WTC11 (cell line): ENCODE results near the gene GDF7. TPM values are rescaled to one million over a fixed set of nuclear protein-coding genes. Genes with fewer than 3 reads are reported as not detected.

Source experiments
- ATAC-seq: fragments of 200-7000 bp; cut with Tn5 transposase; 2 replicates; pipeline ENCODE4 v1.10.0; 2021; ENCODE audit warnings: mild to moderate bottlenecking, moderate library complexity
- CTCF ChIA-PET: fragments of 300-600 bp; sonication (Branson Sonifier 250); formaldehyde crosslinking; loops from one replicate; lab custom pipeline; 2021; ENCODE audit warnings: antibody characterized with exemption; lab: Charles Lee
- POLR2A ChIA-PET: fragments of 350-600 bp; sonication (Branson Sonifier 250); formaldehyde crosslinking; loops from one replicate; lab custom pipeline; 2021; ENCODE audit warnings: antibody characterized with exemption; lab: Charles Lee
- DNase-seq: peaks from one replicate; pipeline ENCODE4 v3.0.0; 2021; ENCODE audit warnings: low spot score
- H3K27ac Mint-ChIP-seq: 2 replicates; pipeline ENCODE4 v1.8.0; 2021; ENCODE audit warnings: mixed read lengths
- H3K27me3 Mint-ChIP-seq: 2 replicates; pipeline ENCODE4 v1.8.0; 2021; ENCODE audit warnings: low read depth, mild to moderate bottlenecking, moderate library complexity, mixed read lengths
- H3K36me3 Mint-ChIP-seq: 2 replicates; pipeline ENCODE4 v1.8.0; 2021; ENCODE audit warnings: mixed read lengths
- H3K4me1 Mint-ChIP-seq: 2 replicates; pipeline ENCODE4 v1.8.0; 2022; ENCODE audit warnings: mixed read lengths
- H3K4me3 Mint-ChIP-seq: 2 replicates; pipeline ENCODE4 v1.8.0; 2021; ENCODE audit warnings: mild to moderate bottlenecking, moderate library complexity, mixed read lengths
- H3K9me3 Mint-ChIP-seq: 2 replicates; pipeline ENCODE4 v1.8.0; 2021; ENCODE audit warnings: mixed read lengths
- ATF1 ChIP-seq: sonication (generic); formaldehyde crosslinking; IDR thresholded peaks from 2 replicates; pipeline ENCODE4 v1.8.1; 2023; ENCODE audit warnings: mild to moderate bottlenecking, moderate library complexity, missing genetic modification reagents
- CBFB ChIP-seq: sonication (generic); formaldehyde crosslinking; IDR thresholded peaks from 2 replicates; pipeline ENCODE4 v1.8.1; 2022; ENCODE audit warnings: mild to moderate bottlenecking, low read depth, missing genetic modification reagents
- CTCF ChIP-seq: fragments of 200-600 bp; IDR thresholded peaks from 2 replicates; pipeline ENCODE4 v1.8.0; 2022; ENCODE audit warnings: antibody characterized with exemption
- E2F4 ChIP-seq: sonication (generic); formaldehyde crosslinking; IDR thresholded peaks from 2 replicates; pipeline ENCODE4 v1.8.1; 2022; ENCODE audit warnings: low read depth, mild to moderate bottlenecking, moderate library complexity, missing genetic modification reagents, borderline replicate concordance
- FOXK1 ChIP-seq: sonication (generic); formaldehyde crosslinking; IDR thresholded peaks from 2 replicates; pipeline ENCODE4 v1.8.0; 2022; ENCODE audit warnings: mild to moderate bottlenecking, moderate library complexity, missing genetic modification reagents
- FOXP1 ChIP-seq: sonication (generic); formaldehyde crosslinking; IDR thresholded peaks from 2 replicates; pipeline ENCODE4 v1.8.0; 2022; ENCODE audit warnings: missing genetic modification reagents, mild to moderate bottlenecking, moderate library complexity, borderline replicate concordance
- GABPB1 ChIP-seq: sonication (generic); formaldehyde crosslinking; IDR thresholded peaks from 2 replicates; pipeline ENCODE4 v1.8.1; 2023; ENCODE audit warnings: mild to moderate bottlenecking, missing genetic modification reagents
- MYBL2 ChIP-seq: sonication (generic); formaldehyde crosslinking; IDR thresholded peaks from 2 replicates; pipeline ENCODE4 v1.8.1; 2023; ENCODE audit warnings: mild to moderate bottlenecking, moderate library complexity, missing genetic modification reagents
- NFE2L1 ChIP-seq: sonication (generic); formaldehyde crosslinking; IDR thresholded peaks from 2 replicates; pipeline ENCODE4 v1.8.1; 2023; ENCODE audit warnings: missing genetic modification reagents
- STAT6 ChIP-seq: sonication (generic); formaldehyde crosslinking; conservative IDR thresholded peaks from 2 replicates; pipeline ENCODE4 v1.8.1; 2023; ENCODE audit warnings: mild to moderate bottlenecking, low read depth, missing genetic modification reagents, moderate library complexity
- ZNF396 ChIP-seq: fragments of 250-450 bp; sonication (Bioruptor Pico); IDR thresholded peaks from 2 replicates; pipeline ENCODE4 v1.8.0; 2021; ENCODE audit warnings: mild to moderate bottlenecking, moderate library complexity, borderline replicate concordance
- ZNF423 ChIP-seq: fragments of 250-450 bp; sonication (Bioruptor Pico); IDR thresholded peaks from 2 replicates; pipeline ENCODE4 v2.1.2; 2022; ENCODE audit warnings: mild to moderate bottlenecking, moderate library complexity
- ZNF512 ChIP-seq: sonication (generic); formaldehyde crosslinking; IDR thresholded peaks from 2 replicates; pipeline ENCODE4 v1.8.1; 2022; ENCODE audit warnings: missing genetic modification reagents, borderline replicate concordance
- total RNA-seq: library from RNA; stranded (reverse); gene quantifications from 3 replicates; pipeline ENCODE4 v1.2.3, GENCODE V29; 2021
- TF ChIP-seq, protein P1 (sequence below): fragments of 250-450 bp; sonication (Bioruptor Pico); IDR thresholded peaks from 2 replicates; pipeline ENCODE4 v1.9.0; 2021; ENCODE audit warnings: mild to moderate bottlenecking

Gene GDF7
- total RNA-seq, 1 experiment from 2014 or later = 0.55 TPM

GRCh38 chr2:20641123-20641985 is 25.6 kb upstream of the GDF7 start:
- POLR2A ChIA-PET = interaction anchor here (1.2 to 1.8 kb wide), 2 partner anchors 194 kb away, joined by 5 to 20 read pairs; partner anchors contain the start of gene RHOB

DNA sequence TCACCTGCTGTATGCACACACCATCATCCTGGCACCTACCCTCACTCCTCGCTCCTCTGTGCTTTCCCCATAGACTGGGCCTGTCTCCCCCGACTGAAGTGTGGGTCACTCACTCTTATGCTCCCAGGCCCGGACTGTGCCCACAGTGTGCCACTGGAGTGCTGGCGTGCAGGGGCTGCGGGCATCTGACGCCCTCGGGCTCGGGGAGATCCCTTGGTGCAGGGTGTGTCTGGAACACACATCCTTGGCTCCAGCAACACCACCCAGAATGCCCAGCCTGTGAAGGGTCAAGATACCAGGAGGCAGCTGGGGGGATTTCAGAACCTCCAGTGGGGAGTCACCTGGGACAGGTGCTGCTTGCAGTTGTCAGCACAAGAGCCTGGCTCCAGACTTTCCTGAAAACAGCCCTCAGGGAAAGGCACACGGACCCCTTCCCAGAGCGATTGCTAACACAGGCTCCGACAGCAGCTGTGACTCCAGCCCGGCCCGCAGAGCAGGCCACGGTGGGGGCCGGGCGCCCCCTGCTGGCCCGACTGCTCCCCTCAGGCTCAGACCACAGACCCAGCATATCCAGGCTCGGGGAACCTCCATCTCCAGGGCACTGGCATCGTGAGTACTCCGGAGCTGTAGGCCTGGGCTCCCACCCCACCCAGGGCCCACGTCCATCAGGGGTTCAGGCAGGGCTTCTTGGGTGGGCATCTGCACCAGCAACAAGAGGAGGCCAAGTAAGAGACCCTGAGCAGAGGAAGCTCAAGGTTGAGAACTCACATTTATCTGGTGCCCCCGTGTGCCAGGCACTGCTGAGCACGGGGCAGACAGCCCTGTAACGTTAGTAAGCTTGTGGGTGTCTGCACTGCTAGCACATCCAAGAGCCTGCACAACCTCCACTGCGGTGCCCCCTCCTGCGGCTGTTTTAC is 24.6 kb upstream of the GDF7 start:
- H3K4me1 Mint-ChIP-seq = no peaks in the 10 kb centered on the region
- H3K27me3 Mint-ChIP-seq = no peaks in the 10 kb centered on the region
- ATAC-seq = peak; percentile 97
- DNase-seq = peak; percentile 80
- ChIA-PET CTCF (interaction anchor here (0.6 to 3.5 kb wide), 55 partner anchors 9 to 417 kb away, joined by 3 to 52 read pairs (median 6); partner anchors contain the start of genes GDF7, HS1BP3 and RHOB), POLR2A (interaction anchor here (0.5 to 1.8 kb wide), 4 partner anchors 195 to 231 kb away, joined by 3 to 20 read pairs (median 5); partner anchors contain the start of gene RHOB)
- TF ChIP-seq FOXP1 (CRISPR knock-in tag) (0 out of 2 replicates have a peak, but pooled peaks have one; percentile 24), CTCF (peak; percentile 93), MYBL2 (no peak), GABPB1 (CRISPR knock-in tag) (peak; percentile 28; the same call in 1 of the 2 replicates), ZNF423 (no peak), E2F4 (no peak), STAT6 (no peak), FOXK1 (CRISPR knock-in tag) (no peak), CBFB (CRISPR knock-in tag) (no peak), ATF1 (CRISPR knock-in tag) (no peak), ZNF396 (CRISPR knock-in tag) (no peak)
- peaks cover 6% of the 10 kb centered on the region; the same call in 1 of the 2 replicates for H3K36me3 Mint-ChIP-seq
- H3K27ac Mint-ChIP-seq = no peak overlapping the region
- H3K4me3 Mint-ChIP-seq = no peak overlapping the region
- H3K9me3 Mint-ChIP-seq = no peaks in the 10 kb centered on the region

More at GRCh38 chr2:20641123-20641985, 25.6 kb upstream of the GDF7 start:
- Mint-ChIP-seq H3K27me3 (no peaks in the 10 kb centered on the region), H3K4me3 (no peak overlapping the region), H3K27ac (no peak overlapping the region), H3K36me3 (peaks cover 6% of the 10 kb centered on the region; the same call in 1 of the 2 replicates)
- TF ChIP-seq ZNF512 (CRISPR knock-in tag) (no peak), ATF1 (CRISPR knock-in tag) (no peak), NFE2L1 (CRISPR knock-in tag) (no peak)
- TF ChIP-seq, protein P1, sequence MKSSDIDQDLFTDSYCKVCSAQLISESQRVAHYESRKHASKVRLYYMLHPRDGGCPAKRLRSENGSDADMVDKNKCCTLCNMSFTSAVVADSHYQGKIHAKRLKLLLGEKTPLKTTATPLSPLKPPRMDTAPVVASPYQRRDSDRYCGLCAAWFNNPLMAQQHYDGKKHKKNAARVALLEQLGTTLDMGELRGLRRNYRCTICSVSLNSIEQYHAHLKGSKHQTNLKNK (CRISPR knock-in tag) = no peak
- TF ChIP-seq, all 79 proteins: peak for 0
- ATAC-seq (no peak), DNase-seq (no peak)
- H3K9me3 Mint-ChIP-seq = no peaks in the 10 kb centered on the region
- H3K4me1 Mint-ChIP-seq = no peaks in the 10 kb centered on the region
- CTCF ChIA-PET = interaction anchor here (1.3 to 3.5 kb wide), 12 partner anchors 10 to 416 kb away, joined by 3 to 52 read pairs (median 15); partner anchors contain the start of gene HS1BP3
